A172 (cell line): ENCODE data around the gene NPTX2. TPM values are rescaled to one million over a fixed set of nuclear protein-coding genes. Genes with fewer than 3 reads are reported as not detected.
"Not testable (repeated sequence)": the region's sequence is repeated elsewhere in the genome, so short reads cannot be mapped to it uniquely, and the experiment has no call there.

Experiments used
- DNase-seq: peaks from one replicate; pipeline ENCODE4 v3.0.0-alpha.2; 2015; ENCODE audit warnings: low spot score
- total RNA-seq: library from RNA; depleted of rRNA; stranded (reverse); fragments of >200 nt; shearing (Covaris generic); gene quantifications from 2 replicates; pipeline ENCODE4 v1.2.3, GENCODE V29; 2014; rRNA removed

The NPTX2 gene, protein sequence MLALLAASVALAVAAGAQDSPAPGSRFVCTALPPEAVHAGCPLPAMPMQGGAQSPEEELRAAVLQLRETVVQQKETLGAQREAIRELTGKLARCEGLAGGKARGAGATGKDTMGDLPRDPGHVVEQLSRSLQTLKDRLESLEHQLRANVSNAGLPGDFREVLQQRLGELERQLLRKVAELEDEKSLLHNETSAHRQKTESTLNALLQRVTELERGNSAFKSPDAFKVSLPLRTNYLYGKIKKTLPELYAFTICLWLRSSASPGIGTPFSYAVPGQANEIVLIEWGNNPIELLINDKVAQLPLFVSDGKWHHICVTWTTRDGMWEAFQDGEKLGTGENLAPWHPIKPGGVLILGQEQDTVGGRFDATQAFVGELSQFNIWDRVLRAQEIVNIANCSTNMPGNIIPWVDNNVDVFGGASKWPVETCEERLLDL
- 0.07 TPM in 1 of 2 replicates, not detected in the other for total RNA-seq

DNA sequence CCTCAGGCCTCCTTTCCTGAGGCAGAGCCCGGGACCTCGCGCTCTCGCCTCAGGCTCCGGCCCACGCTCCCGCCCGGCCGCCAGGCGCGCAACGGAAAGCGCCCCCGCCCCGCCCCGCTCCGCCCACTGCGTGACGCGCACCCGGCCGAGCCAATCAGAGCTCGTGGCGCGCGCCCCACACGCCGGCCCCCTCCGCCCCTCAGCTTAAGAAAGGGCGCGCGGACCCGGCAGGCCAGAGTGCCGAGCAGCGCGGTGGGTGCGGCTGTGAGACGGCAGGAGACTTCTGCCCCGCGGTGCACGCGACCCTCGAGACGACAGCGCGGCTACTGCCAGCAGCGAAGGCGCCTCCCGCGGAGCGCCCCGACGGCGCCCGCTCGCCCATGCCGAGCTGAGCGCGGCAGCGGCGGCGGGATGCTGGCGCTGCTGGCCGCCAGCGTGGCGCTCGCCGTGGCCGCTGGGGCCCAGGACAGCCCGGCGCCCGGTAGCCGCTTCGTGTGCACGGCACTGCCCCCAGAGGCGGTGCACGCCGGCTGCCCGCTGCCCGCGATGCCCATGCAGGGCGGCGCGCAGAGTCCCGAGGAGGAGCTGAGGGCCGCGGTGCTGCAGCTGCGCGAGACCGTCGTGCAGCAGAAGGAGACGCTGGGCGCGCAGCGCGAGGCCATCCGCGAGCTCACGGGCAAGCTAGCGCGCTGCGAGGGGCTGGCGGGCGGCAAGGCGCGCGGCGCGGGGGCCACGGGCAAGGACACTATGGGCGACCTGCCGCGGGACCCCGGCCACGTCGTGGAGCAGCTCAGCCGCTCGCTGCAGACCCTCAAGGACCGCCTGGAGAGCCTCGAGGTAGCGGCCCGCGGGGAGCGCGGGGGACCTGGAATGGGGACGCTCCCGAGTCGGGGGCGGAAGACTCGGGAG lies at the start of gene NPTX2:
Gene NPTX2, plus strand, starts transcription at position 235 of the 909 bp plus-strand sequence. Its CDS starts 177 bp downstream, at position 412.
- no peak for DNase-seq

DNA sequence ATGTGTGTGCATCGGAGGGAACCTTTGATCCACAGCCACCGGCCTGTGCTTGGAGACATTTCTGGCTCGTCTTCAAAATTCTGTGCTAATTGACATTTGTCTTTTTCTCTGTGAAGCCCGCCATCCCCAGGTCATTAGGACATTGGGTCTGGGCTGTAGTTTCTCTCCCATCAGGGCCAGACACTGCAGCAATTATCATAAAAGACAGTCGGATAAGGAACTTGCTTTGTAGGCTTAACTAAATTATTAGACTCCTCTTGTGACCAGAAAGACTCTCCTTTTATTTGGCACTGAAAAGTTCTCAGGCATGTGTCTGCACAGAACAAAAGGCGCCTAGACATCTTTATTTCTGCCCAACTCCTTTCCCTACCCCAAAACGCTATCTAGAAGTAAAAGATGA lies 49.1 kb upstream of the NPTX2 start:
- no peak for DNase-seq

DNA sequence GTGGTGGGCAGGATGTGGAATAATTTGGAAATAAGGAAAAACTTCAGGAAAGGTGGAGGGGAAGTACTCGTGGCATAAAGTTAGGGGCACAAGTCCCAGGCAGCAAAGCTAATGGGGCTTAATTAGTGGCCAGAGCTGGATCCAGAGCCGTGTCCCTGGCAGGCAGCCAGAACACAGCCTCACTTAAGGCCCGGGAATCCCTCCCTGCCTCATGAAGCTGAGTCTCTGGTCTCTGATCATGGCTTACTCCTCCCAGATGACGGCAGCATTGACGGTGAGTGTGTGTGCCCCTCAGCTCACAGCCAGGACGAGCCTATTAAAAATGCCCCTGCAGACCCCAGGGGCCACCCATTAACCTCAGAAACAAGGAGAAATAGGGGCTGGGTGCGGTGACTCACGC lies 48.2 kb upstream of the NPTX2 start:
- no peak for DNase-seq

DNA sequence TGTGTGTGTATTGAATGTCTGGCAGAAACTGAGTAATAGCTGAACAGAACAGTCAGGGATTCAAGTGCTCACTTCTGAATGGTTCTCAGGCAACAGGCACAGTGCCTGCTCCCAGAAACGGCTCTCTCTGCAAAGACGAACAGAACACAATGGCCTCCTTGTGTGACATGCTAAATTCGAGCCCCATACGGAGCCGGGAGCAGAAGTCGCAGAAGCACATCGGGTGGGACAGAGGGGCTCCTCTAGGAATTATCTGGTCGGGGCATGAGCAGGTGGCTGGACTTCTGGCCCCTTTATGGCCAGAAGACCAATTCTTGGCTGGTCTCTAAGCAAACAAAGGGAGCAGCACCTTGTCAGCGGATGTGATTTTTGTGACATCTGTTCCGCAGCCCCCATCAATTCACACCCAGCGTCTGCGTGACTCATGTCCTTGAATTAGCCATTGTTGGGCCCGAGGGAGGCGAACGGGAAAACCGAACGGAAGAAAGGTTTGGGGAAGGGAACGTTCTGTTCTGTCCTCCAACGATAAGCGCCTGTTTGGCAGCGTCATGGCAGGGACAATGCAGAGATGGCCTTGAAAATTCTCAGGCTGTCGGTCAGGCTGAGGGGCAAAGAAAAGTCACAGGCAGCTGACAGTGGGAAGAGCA lies 47.3 kb upstream of the NPTX2 start:
- DNase-seq = no peak

DNA sequence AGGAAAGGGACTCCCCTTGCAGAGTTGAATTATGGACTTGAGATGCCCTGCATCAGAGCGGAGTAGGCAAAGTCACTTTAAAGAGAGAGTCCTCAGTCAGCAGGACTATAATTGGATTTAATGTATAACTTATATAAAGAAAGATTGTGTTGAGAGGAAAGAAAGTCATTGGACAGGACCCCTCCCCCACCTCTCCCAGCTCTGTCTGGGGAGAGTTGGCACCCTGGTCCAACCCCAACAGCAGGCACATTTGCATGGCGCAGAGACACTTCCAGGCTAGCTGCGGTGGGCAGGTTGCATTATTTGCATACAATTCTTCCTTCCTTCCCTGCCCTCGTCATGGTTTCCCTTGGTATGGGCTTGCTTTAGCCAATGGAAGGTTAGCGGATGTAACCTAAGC lies 46.1 kb upstream of the NPTX2 start:
- no peak for DNase-seq

DNA sequence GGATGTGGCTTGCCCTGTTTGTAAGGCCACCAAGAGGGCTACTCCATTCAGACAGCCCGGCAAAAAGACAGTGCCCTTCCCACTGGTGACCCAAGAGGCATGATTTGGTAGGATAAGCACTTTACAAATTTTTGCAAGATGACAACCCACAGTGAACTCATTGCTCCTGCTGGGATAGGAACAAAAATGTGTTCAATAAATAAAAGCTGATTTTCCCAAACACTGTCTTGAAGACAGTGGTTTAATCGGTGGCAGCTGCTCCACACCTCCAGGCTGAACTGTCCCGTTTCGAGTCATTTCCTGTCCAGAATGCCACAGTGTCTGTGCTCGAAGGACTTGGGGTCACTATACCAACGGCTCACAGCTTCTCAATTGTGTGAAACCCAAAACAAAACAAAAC lies 45.1 kb upstream of the NPTX2 start:
- DNase-seq = peak; percentile 27

DNA sequence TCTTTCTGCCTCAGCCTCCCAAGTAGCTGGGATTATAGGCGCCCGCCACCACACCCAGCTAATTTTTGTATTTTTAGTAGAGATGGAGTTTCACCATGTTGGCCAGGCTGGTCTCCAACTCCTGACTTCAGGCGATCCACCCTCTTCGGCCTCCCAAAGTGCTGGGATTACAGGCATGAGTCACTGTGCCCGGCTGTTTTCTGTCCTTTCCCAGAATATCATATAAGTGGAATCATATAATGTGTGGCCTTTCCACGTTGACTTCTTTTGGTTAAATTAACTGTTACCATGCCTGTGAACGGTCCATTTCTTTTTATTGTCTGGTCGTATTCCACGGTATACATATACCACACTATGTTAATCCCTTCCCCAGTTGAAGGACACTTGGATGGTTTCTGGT lies 44.4 kb upstream of the NPTX2 start:
- DNase-seq = not testable (repeated sequence)

DNA sequence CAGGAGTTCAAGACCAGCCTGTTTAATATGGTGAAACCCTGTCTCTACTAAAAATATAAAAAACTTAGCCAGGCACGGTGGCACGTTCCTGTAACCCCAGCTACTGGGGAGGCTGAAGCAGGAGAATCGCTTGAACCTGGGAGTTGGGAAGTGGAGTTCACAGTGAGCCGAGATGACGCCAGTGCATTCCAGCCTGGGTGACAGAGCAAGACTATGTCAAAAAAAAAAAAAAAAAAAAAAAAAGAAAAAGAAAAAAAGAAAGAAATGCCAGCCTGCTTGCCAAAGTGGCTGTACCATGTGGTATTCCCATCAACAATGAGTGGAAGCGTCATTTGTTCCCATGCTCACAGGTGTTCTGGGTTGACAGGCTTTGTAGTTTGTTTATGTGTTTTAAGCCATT lies 43.3 kb upstream of the NPTX2 start:
- DNase-seq = no peak

DNA sequence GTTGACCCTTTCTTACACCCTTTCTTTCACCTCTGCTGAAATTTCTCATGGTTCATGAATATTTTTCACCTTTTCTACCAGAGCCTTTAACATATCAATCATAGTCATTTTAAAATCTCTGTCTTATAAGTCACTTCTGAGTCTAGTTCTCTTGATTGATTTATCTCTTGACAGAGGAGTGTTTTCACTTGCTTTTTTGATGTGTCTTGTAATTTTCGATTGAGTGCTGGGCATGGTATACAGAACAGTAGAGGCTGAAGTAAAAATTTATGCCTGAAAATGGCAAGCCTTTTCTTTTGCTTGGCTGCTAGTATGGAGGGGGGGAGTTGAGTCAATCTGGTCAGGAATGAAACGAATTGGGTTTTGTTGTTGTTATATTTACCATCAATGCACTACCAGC lies 41.2 kb upstream of the NPTX2 start:
- no peak for DNase-seq

DNA sequence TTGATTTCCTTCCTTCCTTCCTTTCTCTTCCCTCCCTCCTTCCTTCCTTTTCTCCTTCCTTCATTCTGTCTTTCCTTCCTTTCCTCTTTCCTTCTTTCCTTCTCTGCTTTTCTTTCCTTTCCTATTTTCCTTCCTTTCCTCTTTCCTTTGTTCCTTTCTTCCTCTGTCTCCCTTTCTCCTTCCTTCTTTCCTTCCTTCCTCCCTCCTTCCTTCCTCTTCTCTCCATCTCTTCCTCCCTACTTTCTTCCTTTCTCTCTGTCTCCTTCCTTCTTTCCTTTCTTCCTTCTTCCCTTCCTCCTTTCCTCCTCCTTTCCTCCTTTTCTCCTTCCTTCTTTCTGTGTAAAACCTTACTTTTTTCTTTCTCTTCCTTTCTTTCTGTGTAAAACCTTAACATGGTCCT lies 32.3 kb upstream of the NPTX2 start:
- no peak for DNase-seq

DNA sequence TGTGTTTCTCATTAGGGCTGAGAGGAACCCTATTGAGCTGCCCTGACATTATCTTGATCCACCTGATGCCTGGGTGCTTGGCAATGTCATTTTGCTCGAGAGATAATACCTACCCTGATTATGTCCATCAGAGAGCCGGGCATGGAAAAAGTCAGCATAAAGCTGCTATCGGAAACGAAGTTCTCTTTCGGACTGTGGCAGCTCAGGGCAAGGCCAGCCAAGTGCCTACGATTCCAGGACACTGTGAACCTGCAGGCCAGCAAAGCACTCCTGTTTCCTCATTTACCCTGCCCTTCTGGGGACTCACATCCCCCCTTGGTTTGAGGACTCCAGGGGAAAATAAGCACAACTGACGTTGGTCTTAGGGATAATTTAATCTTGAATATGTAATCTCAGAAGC lies 25.2 kb upstream of the NPTX2 start:
- no peak for DNase-seq

DNA sequence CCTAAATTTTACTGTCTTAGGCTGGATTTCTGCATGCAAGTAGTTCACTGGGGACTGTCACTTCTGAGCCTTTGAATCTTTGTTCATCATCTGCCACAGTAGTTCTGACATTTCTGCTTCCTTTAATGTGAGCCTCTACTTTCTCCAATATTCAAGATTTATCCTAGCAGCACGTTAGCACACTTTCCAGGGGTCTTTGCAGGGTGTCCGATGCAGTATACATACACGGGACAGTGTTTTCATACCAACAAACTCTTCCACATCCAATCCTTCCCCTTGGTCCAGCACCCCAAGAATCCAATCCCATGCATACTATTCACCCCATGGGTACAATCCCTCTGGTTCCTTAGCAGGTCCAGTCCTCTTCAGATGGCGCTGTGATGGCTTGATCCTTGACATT lies 22.7 kb upstream of the NPTX2 start:
- no peak for DNase-seq

DNA sequence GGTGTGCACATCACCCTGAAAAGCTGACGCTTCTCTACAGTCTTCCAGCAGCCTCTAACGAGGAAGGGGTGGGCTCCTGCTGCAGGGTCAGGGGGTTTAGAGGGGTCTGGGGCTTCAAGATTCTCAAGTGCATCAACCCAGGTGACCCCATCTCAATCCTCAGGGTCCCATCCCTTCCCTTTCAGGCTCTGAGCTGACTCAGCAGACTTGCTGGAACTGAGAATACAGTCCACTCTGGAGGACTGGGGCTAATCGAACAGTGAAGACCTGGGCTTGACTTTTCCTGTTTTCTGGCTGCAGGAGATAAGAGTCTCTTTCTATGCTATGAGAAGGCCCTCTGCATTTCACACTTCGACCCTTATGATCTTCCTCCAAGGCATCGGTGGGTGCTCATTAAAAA lies 22.3 kb upstream of the NPTX2 start:
- DNase-seq = no peak

DNA sequence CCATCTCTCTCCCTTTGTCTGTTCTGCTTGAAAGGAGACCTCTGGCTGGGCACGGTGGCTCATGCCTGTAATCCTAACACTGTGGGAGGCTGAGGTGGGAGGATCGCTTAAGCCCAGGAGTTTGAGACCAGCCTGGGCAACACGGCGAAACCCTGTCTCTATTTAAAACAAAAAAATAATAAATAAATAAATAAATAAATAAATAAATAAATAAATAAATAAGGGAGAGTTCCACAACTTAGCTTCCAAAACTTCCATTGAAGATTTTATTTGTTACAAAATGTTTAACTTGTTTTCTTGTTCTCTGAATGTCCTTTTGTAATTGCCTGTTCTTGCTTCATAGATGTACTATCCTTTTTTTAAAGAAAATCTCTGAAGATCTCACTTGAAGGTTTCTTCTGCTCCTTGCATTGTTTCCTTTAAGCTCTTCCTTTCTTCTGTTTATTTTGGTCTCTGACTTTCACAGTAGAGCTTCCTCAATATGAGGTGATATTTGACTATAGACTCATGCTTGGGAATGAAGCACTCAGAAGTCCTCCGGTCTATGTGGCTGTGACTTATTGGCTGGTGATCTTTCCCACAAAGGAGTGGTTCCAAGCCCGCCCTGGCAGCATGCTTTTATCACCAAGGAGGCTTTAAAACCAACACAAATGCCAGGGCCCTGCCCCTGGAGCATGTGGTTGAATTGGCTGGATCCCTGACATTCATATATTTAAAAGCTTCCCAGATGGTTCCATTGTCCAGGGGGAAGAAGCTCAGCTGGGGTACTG lies 18.1 kb upstream of the NPTX2 start:
- no peak for DNase-seq

DNA sequence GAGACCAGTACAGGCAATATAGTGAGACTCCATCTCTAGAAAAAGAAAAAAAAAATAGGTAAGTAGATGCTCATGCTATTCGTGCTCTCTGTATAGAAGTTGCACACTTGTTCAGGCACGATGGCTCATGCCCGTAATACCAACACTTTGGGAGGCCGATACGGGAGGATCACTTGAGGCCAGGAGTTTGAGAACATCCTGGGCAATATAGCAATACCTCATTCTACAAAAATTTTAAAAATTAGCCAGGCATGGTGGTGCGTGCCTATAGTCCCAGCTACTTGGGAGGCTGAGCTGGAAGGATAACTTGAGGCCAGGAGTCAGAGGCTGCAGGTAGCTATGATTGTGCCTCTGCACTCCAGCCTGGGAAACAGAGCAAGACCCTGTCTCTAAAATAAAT lies 17.2 kb upstream of the NPTX2 start:
- no peak for DNase-seq

DNA sequence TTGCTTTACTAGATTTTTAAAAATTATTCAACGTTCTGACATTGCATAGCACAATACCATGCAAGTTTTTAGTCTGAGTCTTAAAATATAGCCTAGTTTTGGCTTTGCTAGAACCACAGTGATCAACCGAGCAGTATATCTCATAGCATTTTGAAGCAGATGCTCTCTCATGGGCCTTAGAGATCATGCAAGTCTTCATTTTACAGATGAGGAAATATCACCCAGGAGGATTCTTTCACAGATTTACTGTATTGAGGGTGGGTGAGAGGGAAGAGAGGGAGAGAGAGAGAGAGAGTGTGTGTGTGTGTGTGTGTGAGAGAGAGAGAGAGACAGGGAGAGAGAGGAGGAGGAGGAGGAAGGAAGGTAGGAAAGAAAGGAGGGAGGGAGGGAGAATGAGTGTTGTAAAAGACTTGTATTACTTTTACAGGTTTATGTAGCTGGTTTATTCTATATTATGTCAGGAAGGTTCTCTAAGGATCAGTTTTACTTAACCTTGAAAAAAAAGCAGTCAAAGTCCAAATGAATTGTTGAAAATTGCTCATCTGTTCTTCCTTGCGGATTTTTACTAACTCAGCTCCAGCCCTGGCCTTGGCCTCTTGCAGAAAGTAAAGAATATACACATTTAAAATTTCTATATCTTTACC lies 14.2 kb upstream of the NPTX2 start:
- DNase-seq = no peak

DNA sequence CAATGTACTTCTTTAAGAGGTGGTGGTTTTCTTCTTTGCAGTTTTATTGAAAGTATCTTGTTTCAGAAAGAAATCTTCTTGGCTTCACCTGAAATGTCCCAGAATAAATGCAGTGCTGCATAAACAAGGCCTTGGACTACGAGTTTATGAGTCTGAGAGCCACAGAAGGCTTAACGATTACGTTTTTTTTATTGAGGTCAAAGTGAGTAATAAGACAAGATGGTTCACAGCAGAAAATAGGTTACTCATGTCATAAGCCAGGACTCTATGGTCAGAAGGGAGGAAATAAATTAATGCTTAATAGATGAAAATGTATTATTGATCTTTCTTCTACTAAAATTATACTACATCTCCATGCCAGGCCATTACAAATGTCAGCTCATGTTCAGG lies 13.7 kb upstream of the NPTX2 start:
- DNase-seq = no peak

DNA sequence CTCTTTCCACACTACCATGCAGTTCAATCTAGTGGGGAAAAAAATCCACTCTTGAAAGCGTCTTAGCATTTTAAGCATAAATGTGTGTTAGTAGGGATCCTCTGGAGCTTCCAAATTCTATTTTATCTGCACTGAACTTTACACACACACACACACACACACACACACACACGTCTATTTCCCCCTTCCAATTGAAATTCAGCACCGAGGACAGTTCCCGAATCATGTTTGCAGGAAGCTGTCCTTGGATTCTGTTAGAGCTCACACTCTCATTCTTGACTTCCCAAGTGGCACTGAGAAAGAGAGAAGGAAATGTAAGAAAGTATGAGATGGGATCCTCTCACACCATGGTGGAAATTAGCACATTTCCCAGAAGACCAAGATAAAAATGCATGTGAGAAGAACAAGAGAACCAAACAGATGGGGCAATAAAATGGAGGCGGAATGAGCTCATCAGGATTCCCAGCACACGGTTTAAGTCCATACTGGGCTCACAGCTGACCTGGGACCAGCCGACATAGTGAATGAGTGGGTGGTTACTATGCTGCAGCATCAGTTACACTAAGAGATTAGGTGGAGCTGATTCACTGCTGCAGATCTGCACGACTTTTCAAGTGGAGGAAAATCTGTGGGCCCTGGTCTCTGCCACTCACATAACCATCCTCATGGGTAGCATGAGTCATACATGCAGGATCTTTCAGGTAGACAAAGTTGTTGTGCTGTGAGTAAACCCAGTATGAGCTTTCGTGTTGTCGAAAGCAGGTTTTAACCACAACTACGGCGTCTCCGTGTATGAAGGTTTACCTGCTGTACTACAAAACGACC lies 3.3 kb upstream of the NPTX2 start:
- DNase-seq = peak; percentile 24

DNA sequence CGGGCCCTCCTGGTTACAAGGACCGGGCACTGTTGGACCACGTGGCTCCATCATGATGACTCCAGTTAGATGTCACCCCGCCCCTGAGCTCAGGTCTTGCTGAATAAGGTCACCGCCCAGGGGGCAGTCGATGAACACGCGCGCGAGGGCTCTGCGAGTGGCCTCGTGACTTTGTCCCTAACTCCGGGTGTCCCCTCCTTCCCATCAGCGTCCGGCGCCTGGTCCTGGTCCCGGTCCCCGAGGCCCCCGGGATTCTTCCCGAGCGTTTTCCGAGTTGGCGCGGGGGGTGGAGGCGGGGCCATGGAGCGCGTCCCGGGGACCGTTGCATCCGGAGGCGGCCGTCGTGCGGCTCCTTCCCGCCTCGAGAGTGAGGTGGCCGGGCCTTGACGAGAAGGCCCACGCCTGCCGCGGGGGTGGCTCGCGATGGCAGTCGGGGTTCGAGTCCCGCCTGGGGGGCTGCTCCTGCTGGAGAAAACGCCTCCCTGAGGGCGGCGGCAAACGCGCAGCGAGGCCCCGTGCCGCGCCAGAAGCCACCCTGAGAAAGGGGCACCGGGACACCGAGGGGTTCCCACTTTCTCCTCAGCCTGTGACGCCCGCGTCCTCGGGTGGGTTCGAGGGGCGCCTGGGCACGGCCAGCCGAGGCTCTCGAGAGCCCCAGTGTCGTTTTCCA lies 569 bp upstream of the NPTX2 start:
- DNase-seq = no peak
